WI38 (cell line): ENCODE measurements around the gene TFAP2E.

ENCODE experiments used
- H3K4me3 ChIP-seq: 2 replicates; pipeline ENCODE4 v1.5.1; 2011; ENCODE audit warnings: low read depth, mild to moderate bottlenecking, control low read depth, low read length
- TF ChIP-seq, protein P1 (sequence below): IDR thresholded peaks from 2 replicates; pipeline ENCODE4 v1.5.1; 2012; ENCODE audit warnings: low read depth, mild to moderate bottlenecking, control low read depth, low read length

The TFAP2E gene

DNA sequence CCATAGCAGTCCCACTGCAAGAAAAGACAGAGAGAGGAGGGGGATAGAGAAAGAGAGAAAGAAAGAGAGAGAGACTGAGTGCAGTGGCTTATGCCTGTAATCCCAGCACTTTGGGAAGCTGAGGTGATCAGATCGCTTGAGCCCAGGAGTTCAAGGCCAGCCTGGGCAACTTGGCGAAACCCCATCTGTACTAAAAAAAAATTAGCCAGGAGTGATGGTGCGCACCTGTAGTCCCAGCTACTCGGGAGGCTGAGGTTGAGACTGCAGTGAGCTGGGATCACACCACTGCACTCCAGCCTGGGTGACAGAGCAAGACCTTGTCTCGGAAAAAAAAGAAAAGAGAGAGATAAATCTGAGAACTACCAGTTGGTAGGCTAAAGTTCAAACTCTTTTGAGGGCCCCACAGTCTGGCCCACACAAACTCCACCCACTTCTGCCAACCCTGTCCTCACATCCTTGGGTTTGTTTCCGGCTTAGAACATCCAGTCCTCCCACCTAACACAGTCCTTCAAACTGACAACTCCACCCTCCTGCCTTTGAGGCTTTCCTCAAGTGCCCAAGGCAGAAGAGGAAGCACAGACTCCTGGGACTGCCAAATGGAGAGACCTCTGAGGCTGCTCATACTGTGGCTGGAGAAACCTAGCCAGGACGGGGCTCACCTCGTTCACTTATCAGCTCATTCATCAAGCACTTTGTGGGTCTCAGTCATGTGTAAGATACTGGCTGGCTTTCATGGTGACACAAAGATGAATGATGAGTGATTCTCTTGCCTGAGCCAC, 20.1 kb downstream of the TFAP2E start:
- TF ChIP-seq, protein P1, sequence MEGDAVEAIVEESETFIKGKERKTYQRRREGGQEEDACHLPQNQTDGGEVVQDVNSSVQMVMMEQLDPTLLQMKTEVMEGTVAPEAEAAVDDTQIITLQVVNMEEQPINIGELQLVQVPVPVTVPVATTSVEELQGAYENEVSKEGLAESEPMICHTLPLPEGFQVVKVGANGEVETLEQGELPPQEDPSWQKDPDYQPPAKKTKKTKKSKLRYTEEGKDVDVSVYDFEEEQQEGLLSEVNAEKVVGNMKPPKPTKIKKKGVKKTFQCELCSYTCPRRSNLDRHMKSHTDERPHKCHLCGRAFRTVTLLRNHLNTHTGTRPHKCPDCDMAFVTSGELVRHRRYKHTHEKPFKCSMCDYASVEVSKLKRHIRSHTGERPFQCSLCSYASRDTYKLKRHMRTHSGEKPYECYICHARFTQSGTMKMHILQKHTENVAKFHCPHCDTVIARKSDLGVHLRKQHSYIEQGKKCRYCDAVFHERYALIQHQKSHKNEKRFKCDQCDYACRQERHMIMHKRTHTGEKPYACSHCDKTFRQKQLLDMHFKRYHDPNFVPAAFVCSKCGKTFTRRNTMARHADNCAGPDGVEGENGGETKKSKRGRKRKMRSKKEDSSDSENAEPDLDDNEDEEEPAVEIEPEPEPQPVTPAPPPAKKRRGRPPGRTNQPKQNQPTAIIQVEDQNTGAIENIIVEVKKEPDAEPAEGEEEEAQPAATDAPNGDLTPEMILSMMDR, result no peak
- H3K4me3 ChIP-seq, result no peak overlapping the region

DNA sequence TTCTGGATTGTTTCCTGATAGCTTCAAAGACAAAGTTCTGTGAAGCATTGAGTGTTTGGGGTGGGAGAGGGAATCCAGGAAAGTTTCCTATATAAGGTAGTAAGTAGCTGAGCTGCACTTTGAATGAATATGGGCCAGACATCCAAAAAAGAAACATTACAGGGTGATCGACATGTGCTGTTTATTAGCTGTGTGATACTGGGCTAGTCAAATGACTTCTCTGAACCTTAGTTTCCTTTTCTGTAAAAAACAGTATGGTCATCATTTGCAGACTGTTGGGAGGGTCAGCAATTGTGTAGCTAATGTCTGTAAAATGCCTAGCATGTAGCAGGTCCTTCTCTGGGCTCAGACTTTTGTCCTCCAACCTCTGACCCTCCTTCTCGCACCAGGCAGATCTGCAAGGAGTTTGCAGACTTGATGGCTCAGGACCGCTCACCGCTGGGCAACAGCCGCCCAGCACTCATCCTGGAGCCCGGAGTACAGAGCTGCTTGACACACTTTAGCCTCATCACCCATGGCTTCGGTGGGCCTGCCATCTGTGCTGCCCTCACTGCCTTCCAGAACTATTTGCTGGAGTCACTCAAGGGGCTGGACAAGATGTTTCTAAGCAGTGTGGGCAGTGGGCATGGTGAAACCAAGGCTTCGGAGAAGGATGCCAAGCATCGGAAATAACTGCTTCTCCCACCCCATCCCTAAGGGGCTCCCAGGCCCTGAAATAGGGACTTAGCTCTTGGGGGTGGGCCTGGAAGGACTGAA, 21.1 kb downstream of the TFAP2E start:
- TF ChIP-seq, protein P1, result no peak
- no peak overlapping the region for H3K4me3 ChIP-seq

DNA sequence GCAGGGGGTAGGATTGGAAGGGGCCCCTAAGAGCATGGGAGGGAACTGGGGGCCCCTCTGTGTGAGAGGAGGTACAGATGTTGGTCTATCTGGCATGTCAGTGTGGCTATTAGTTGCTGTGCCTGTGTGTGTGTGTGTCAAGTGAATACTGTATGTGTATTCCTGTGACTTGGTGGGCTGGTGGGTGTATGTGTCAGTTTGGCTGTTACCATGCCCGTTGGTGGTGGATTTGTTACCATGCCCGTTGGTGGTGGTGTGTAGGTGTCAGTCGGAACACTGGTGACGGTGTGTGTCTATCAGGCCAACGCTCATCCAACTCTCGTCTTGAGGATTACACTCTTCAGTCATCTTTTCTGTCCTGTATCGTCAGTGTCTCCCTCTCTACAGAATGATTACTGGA, 22.6 kb downstream of the TFAP2E start:
- TF ChIP-seq, protein P1, result no peak
- no peak overlapping the region for H3K4me3 ChIP-seq

DNA sequence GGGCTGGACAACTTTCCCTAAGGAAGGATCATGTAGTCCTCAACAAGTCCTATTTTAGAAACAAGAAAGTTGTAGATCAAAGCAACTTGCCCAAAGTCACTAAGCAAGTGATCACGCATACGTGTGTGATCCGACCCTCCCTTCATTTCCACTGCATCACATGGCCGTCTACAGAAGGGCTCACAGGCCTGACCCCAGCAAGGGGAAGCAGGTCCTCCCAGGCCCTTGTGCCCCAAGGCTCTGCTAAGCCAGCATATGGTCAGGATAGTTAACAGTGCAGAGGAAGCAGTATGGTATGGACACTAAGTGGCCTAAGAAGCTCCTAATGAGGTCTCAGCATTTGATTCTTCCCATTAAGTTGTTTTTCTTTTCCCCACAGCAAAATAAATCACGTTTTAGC, 24.8 kb downstream of the TFAP2E start:
- TF ChIP-seq, protein P1, result no peak
- no peak overlapping the region for H3K4me3 ChIP-seq

DNA sequence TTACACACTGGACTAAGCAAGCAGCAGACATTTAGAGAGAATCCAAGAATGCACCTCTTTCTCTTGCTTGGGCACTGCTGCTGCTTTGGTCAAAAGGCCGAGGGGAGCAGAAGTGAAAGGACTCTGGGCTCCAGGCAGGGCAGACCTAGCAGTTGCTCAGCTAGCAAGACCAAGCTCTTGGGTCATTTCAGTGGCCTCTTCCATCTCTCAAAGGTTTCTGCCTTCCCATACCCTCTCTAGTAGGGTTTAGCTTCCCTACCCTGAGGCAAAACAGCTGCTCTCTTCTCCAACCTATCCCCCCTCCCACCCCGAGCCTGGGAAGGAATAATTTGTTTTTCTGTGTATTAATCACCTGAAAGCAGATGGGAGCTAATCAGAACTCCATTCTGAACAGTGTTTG, 25.8 kb downstream of the TFAP2E start:
- H3K4me3 ChIP-seq, result no peak overlapping the region
- TF ChIP-seq, protein P1, result no peak

DNA sequence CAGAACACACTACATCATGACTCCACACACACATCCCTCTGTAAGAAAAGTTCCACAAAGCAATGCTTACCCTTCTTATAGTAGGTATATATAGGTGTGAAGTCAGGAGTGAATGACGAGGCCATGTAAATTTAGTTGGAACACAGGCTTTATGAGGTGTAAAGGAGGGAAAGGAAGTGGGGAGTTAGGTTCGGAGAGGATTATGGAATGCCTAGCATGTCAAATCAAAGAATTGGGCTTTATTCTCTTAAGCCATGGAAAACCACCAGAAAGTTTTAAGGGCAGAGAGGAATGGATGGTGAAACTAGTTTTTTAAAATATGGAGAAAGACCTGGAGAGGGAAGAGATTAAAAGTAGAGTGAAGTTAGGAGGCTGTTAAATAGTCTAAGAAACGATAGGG, 26.3 kb downstream of the TFAP2E start:
- TF ChIP-seq, protein P1, result no peak
- no peak overlapping the region for H3K4me3 ChIP-seq

DNA sequence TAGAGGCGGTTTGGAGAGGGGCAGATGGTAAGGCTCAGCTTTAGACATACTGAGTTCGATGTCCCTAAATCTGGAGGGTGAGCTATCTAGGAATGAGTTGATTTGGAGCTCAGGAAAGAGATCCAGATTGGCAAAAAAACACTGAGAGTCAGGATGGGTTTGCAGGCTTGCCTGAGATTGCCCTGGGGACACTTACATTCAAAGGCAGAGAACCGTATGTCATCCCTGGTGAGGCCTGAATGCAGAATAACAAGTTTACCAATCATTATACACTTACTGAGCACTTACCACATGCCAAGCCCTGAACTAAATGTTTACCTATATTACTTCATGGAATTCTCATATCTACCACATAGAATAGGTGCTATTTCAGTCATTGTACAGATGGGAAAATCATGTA, 27.5 kb downstream of the TFAP2E start:
- TF ChIP-seq, protein P1, result no peak
- H3K4me3 ChIP-seq, result no peak overlapping the region
